HEK293T (cell line): ENCODE data around the gene CABP7.

Source experiments
- CTCF ChIA-PET: fragments of 350-600 bp; formaldehyde crosslinking; extraction: SDS; loops from one replicate; lab custom pipeline; 2021; ENCODE audit warnings: antibody characterized with exemption, inconsistent platforms; lab: Yijun Ruan, JAX
- POLR2A ChIA-PET: fragments of 350-600 bp; formaldehyde crosslinking; extraction: SDS; loops from one replicate; lab custom pipeline; 2020; ENCODE audit warnings: antibody characterized with exemption, inconsistent platforms; lab: Yijun Ruan, JAX
- DNase-seq: peaks from one replicate; pipeline ENCODE4 v3.0.0; 2012; ENCODE audit warnings: mixed read lengths; ENCODE audit errors: extremely low spot score
- ARNT ChIP-seq: fragments of 450-650 bp; IDR thresholded peaks from 2 replicates; pipeline ENCODE4 v1.6.1; 2017; ENCODE audit warnings: mild to moderate bottlenecking
- BHLHE40 ChIP-seq: fragments of 450-650 bp; IDR thresholded peaks from 2 replicates; pipeline ENCODE4 v1.6.1; 2016; ENCODE audit warnings: mild to moderate bottlenecking, moderate library complexity, borderline replicate concordance
- CTBP1 ChIP-seq: fragments of 450-650 bp; IDR thresholded peaks from 2 replicates; pipeline ENCODE4 v1.6.1; 2016; ENCODE audit warnings: borderline replicate concordance
- ELF4 ChIP-seq: fragments of 450-650 bp; IDR thresholded peaks from 2 replicates; pipeline ENCODE4 v1.6.1; 2017; ENCODE audit warnings: antibody characterized with exemption
- FOXA1 ChIP-seq: fragments of 450-650 bp; IDR thresholded peaks from 2 replicates; pipeline ENCODE4 v1.6.1; 2016; ENCODE audit warnings: mild to moderate bottlenecking
- FOXK2 ChIP-seq: fragments of 450-650 bp; IDR thresholded peaks from 2 replicates; pipeline ENCODE4 v1.6.1; 2016; ENCODE audit warnings: mild to moderate bottlenecking
- FOXM1 ChIP-seq: fragments of 450-650 bp; IDR thresholded peaks from 2 replicates; pipeline ENCODE4 v1.6.1; 2017; ENCODE audit warnings: mild to moderate bottlenecking, borderline replicate concordance
- HDGF ChIP-seq: fragments of 450-650 bp; IDR thresholded peaks from 2 replicates; pipeline ENCODE4 v1.6.1; 2017; ENCODE audit warnings: antibody characterized with exemption, borderline replicate concordance
- L3MBTL2 ChIP-seq: fragments of 450-650 bp; conservative IDR thresholded peaks from 2 replicates; pipeline ENCODE4 v1.6.1; 2016; ENCODE audit warnings: mild to moderate bottlenecking
- LEF1 ChIP-seq: fragments of 450-650 bp; IDR thresholded peaks from 2 replicates; pipeline ENCODE4 v1.6.1; 2017; ENCODE audit warnings: mild to moderate bottlenecking, borderline replicate concordance
- NFRKB ChIP-seq: fragments of 450-650 bp; IDR thresholded peaks from 2 replicates; pipeline ENCODE4 v1.6.1; 2016; ENCODE audit warnings: mild to moderate bottlenecking, moderate library complexity
- SP1 ChIP-seq: fragments of 450-650 bp; IDR thresholded peaks from 2 replicates; pipeline ENCODE4 v1.6.1; 2017
- SUZ12 ChIP-seq: fragments of 450-650 bp; IDR thresholded peaks from 2 replicates; pipeline ENCODE4 v1.6.1; 2016; ENCODE audit warnings: mild to moderate bottlenecking
- TARDBP ChIP-seq: fragments of 450-650 bp; IDR thresholded peaks from 2 replicates; pipeline ENCODE4 v1.6.1; 2016
- ZNF384 ChIP-seq: fragments of 450-650 bp; IDR thresholded peaks from 2 replicates; pipeline ENCODE4 v1.6.1; 2016
- TF ChIP-seq, protein P1 (sequence below): fragments of 450-650 bp; IDR thresholded peaks from 2 replicates; pipeline ENCODE4 v1.6.1; 2016

CABP7 gene

DNA sequence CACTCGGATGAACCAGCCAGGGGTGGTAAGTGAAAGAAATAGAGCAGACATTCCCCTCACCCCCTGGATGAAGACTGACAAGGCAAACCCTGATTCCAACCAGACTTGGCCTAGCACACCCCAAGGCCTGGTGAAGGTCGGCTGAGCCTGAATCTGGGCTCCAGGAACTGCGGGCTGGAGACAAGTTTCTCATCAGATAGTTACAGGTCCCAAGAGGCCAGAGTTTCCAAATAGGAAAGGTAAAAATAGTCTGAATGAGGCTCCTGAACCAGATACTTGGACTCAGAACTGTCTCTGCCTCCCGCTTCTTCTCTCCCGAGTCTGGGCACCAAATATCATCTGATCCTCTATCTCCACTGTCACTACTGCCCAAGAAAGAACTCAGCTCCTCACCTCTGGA lies 39.2 kb downstream of the CABP7 start:
- ChIA-PET POLR2A (no interaction called here), CTCF (no interaction called here)
- TF ChIP-seq ELF4 (no peak), FOXA1 (no peak), ARNT (no peak), L3MBTL2 (no peak), FOXK2 (no peak), BHLHE40 (no peak), FOXM1 (no peak), HDGF (no peak), SP1 (no peak), CTBP1 (no peak)
- DNase-seq: no peak

DNA sequence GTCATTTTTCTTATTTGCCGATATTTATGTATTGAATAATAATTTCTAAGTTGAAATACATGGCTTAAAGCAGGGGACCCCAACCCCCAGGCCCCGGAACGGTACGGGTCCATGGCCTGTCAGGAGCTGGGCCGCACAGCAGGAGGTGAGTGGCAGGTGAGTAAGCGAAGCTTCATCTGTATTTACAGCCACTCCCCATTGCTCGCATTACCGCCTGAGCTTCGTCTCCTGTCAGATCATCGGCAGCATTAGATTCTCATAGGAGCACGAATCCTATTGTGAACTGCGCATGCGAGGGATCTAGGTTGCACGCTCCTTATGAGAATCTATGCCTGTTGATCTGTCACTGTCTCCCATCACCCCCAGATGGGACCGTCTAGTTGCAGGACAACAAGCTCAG lies 42.5 kb downstream of the CABP7 start:
- CTCF ChIA-PET: interaction anchor here (0.6 kb wide), 1 partner anchor 156 kb away, joined by 3 read pairs; no protein-coding TSS in a partner anchor
- POLR2A ChIA-PET: no interaction called here

DNA sequence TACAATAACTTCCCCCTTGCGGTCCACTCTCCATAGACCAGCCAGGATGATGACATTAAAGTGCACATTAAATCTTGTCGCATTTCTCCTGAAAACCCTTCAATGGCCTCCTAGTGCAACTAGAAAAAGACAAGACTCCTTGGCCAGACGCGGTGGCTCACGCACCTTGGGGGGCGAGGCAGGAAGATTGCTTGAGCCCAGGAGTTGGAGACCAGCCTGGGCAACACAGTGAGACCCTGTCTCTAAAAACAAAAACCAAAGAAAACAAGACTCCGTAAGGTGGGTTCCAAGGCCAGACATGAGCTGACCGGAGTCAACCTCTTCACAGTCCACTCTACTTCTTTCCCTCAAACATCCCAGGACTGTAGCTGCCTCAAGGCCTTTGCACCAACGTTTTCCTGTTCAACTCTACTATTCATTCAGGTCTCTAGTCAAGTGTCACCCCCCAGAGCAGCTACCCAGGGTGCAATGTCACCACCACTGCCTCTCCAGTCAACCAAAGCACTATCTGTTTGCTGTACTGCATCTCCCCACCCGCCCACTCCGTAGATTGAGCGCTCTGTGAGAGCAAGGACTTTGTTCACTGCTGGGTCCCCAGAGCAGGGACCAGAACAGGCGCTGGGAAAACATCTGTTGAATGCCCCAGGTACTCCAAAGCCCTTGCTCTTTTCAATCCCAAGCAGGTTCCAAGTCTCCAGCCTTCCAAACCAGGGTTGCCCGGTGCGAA lies 46.3 kb downstream of the CABP7 start:
- no peak for TF ChIP-seq SUZ12
- no peak for TF ChIP-seq HDGF
- TF ChIP-seq LEF1: no peak
- TF ChIP-seq NFRKB: no peak
- TF ChIP-seq, protein P1, sequence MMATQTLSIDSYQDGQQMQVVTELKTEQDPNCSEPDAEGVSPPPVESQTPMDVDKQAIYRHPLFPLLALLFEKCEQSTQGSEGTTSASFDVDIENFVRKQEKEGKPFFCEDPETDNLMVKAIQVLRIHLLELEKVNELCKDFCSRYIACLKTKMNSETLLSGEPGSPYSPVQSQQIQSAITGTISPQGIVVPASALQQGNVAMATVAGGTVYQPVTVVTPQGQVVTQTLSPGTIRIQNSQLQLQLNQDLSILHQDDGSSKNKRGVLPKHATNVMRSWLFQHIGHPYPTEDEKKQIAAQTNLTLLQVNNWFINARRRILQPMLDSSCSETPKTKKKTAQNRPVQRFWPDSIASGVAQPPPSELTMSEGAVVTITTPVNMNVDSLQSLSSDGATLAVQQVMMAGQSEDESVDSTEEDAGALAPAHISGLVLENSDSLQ: no peak
- TF ChIP-seq ELF4: no peak
- no peak for TF ChIP-seq BHLHE40
- DNase-seq: no peak
- ChIA-PET POLR2A (interaction anchor here (0.9 to 1.6 kb wide), 9 partner anchors 10 to 213 kb away, joined by 3 to 16 read pairs (median 4); no protein-coding TSS in a partner anchor), CTCF (interaction anchor here (0.6 to 1.1 kb wide), 3 partner anchors 29 to 323 kb away, joined by 3 read pairs; no protein-coding TSS in a partner anchor)

More for the DNA sequence above, 42.5 kb downstream of the CABP7 start:
- no peak for TF ChIP-seq FOXK2
- TF ChIP-seq HDGF: no peak
- no peak for TF ChIP-seq FOXA1
- no peak for TF ChIP-seq SP1
- no peak for TF ChIP-seq BHLHE40
- TF ChIP-seq NFRKB: no peak
- no peak for TF ChIP-seq ZNF384
- TF ChIP-seq, protein P1: no peak
- no peak for TF ChIP-seq CTBP1
- TF ChIP-seq FOXM1: no peak
- TF ChIP-seq SUZ12: no peak
- no peak for TF ChIP-seq TARDBP
- TF ChIP-seq LEF1: no peak
- no peak for TF ChIP-seq ELF4
- TF ChIP-seq L3MBTL2: no peak
- no peak for TF ChIP-seq ARNT
- no peak for DNase-seq

DNA sequence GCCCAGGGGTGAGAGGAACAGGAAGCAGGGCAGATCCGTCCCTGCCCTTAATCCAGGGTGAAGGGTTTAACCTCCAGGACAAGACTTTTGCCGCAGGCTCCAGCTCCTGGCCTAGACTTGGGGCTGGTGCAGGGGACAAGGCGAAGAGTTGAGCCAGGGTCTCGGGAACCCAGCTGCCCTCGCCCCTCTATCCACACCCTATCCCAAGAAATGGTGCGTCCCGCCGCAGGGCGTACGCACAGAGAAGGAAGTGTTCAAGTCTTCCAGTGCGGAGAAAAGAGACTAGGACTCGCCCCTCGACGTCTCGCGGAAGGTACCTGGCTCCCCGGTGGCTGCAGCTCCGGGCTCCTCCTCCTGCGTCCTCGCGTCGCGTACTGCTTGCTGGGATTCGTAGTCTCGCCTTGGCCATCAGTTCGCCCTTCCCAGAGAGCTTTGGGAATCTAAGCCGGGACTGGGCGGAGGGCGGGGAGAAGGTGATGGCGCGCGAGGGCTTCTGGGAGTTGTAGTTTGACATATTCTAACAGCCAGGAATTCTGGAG lies 46.9 kb downstream of the CABP7 start, which contains the start of gene ZMAT5:
ZMAT5 (minus strand) TSS at position 376 of the 539 bp plus-strand sequence. CDS start 18,463 bp downstream, outside the sequence.
- CTCF ChIA-PET: interaction anchor here (0.6 to 1.1 kb wide), 4 partner anchors 28 to 322 kb away, joined by 3 read pairs; no protein-coding TSS in a partner anchor
- TF ChIP-seq SUZ12 (no peak), ARNT (no peak), NFRKB (no peak), FOXM1 (no peak), CTBP1 (no peak)
- POLR2A ChIA-PET: interaction anchor here (0.6 to 1.6 kb wide), 11 partner anchors 9 to 213 kb away, joined by 3 to 16 read pairs (median 4); no protein-coding TSS in a partner anchor
- peak; percentile 100 for DNase-seq

DNA sequence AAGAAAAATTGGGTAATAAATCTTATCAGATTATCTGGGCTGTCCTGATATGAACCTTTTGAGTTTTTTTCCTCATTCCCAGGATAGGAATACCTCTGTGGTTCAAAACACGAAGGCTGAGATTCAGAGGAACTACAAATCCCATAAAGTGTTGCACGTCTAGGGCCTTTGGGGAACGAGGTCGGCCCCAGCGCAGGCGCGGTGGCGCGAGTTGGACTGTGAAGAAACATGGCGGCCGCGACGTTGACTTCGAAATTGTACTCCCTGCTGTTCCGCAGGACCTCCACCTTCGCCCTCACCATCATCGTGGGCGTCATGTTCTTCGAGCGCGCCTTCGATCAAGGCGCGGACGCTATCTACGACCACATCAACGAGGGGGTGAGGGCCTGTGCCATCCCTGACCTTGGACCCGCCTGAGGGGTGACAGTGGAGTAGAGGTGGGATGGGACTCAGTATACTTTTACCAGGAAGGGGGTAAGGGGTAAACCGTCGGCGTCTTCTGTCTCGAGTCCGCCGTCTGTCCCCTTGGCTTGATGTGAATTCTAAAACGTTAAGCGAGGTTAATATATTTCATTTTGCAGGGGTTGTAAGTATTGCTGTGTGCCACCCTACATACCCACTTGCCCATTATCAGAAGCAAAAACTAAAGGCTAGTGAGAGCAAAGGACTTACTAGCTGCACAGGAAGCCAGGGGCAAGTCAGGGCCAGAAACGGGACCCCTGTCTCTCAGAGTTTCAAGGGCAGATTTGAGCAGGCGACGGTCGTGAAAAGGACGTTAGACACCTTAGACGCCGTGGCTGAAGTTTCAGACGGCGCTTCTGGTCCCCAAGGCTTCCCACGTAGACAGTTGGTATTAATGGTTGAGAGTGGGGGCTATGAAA lies 47.6 kb downstream of the CABP7 start, which contains the start of gene UQCR10:
UQCR10 (plus strand) TSS at position 199 of the 881 bp plus-strand sequence; CDS start at position 229, 30 bp downstream.
- peak; percentile 95 for TF ChIP-seq SUZ12
- peak; percentile 71 for TF ChIP-seq L3MBTL2
- no peak for TF ChIP-seq TARDBP
- no peak for TF ChIP-seq SP1
- no peak for TF ChIP-seq HDGF
- TF ChIP-seq ELF4: peak; percentile 45
- TF ChIP-seq CTBP1: no peak
- POLR2A ChIA-PET: interaction anchor here (0.6 to 1.6 kb wide), 9 partner anchors 9 to 212 kb away, joined by 3 to 16 read pairs (median 4); no protein-coding TSS in a partner anchor
- CTCF ChIA-PET: interaction anchor here (0.8 to 1.1 kb wide), 2 partner anchors 77 to 238 kb away, joined by 3 read pairs; no protein-coding TSS in a partner anchor
- peak; percentile 98 for DNase-seq
